ENCODE data around the gene PMF1.

DNA sequence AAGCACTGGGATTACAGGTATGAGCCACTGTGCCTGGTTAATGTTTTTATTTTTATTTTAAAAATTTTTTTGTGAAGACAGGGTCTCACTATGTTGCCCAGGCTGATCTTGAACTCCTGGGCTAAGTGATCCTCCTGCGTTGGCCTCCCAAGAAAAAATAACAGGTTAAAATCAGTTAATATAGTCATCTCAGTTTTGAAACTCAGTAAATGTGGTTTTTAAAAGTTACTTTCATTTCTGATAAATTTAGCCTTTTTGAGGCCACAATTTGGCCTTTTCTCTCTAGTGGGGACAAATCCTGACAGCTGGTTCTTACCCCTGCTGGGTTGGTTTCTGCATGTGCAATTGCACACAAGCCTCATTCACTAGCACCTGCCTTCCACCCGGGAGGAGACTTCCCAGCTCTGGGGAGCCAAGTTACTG is 13.3 kb downstream of the PMF1 start:
- TF ChIP-seq, protein P1, sequence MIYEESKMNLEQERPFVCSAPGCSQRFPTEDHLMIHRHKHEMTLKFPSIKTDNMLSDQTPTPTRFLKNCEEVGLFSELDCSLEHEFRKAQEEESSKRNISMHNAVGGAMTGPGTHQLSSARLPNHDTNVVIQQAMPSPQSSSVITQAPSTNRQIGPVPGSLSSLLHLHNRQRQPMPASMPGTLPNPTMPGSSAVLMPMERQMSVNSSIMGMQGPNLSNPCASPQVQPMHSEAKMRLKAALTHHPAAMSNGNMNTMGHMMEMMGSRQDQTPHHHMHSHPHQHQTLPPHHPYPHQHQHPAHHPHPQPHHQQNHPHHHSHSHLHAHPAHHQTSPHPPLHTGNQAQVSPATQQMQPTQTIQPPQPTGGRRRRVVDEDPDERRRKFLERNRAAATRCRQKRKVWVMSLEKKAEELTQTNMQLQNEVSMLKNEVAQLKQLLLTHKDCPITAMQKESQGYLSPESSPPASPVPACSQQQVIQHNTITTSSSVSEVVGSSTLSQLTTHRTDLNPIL (CRISPR knock-in tag; IDR thresholded peaks at IDR 0.05; ENCODE audit: low read depth): no peak
- TF ChIP-seq ZFP30 (CRISPR knock-in tag; IDR thresholded peaks at IDR 0.05): no peak
- TF ChIP-seq ARNTL (CRISPR knock-in tag; IDR thresholded peaks at IDR 0.05; ENCODE audit: borderline replicate concordance, low read depth): no peak
- TF ChIP-seq RARB (CRISPR knock-in tag; IDR thresholded peaks at IDR 0.05): no peak

Measured in SK-N-SH treated with all-trans-retinoic acid at 6 μM for 48 hours (cell line).